ENCODE data around the gene DPP10. TPM values are rescaled to one million over a fixed set of nuclear protein-coding genes. Genes with fewer than 3 reads are reported as not detected.
"Not testable (repeated sequence)": the region's sequence is repeated elsewhere in the genome, so short reads cannot be mapped to it uniquely, and the experiment has no call there.

The DPP10 gene
- total RNA-seq, 1 experiment from 2014 or later, result not detected

GRCh38 chr2:114709936-114710850, 267.8 kb downstream of the DPP10 start:
- DNase-seq (ENCODE audit: low spot score), result no peak

- no peak for DNase-seq (ENCODE audit: low spot score)
Measured at GRCh38 chr2:114714313-114714712, 271.9 kb downstream of the DPP10 start.

- no peak for DNase-seq (ENCODE audit: low spot score)
Measured at GRCh38 chr2:114717049-114717448, 274.6 kb downstream of the DPP10 start.

DNA sequence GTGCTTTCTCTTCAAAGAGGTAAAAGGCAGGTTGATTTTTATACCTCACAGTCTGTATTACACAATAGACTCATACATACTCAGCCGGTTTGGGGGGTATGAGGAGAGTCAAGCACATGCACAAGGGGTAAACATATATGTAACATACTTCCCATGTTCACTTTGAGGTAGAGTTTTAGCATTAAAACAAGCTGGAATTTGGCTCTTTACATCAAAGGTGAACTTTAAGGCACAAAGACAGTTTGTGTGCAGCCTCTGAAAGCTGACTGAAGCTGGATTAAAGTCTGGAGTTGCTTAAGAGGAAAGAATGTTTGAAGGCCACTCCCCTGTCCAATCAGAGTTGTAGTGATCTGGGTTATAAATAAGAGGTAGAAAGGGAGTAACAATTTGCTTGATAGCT, 282.0 kb downstream of the DPP10 start:
- no peak for DNase-seq (ENCODE audit: low spot score)

GRCh38 chr2:114727012-114727411, 284.6 kb downstream of the DPP10 start:
- no peak for DNase-seq (ENCODE audit: low spot score)

- no peak for DNase-seq (ENCODE audit: low spot score)
Measured at GRCh38 chr2:114728372-114728771, 285.9 kb downstream of the DPP10 start.

GRCh38 chr2:114729026-114729425, 286.6 kb downstream of the DPP10 start:
- peak; percentile 8 for DNase-seq (ENCODE audit: low spot score)

GRCh38 chr2:114735126-114735525, 292.7 kb downstream of the DPP10 start:
- no peak for DNase-seq (ENCODE audit: low spot score)

- DNase-seq (ENCODE audit: low spot score), result no peak
Measured at GRCh38 chr2:114742245-114742644, 299.8 kb downstream of the DPP10 start.

DNA sequence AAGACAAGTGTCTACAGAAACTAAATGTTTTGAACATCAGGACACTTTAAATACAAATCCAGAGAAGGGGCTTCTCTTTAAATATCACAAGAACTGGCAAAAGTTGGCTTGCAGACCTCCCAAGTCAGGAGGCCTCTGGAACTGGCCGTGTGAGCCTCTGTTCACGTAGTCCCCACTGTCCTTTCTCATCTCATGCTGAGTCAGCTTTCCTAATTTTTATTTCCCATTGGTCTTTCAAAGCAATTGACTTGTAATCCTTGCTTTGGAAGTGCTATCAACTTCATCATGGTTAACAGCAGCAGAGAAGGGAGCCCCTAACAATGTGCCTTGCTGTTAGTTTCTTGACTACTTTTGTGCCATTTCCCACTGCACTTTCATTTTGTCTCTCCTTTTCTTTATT, 303.3 kb downstream of the DPP10 start:
- DNase-seq (ENCODE audit: low spot score), result no peak

DNA sequence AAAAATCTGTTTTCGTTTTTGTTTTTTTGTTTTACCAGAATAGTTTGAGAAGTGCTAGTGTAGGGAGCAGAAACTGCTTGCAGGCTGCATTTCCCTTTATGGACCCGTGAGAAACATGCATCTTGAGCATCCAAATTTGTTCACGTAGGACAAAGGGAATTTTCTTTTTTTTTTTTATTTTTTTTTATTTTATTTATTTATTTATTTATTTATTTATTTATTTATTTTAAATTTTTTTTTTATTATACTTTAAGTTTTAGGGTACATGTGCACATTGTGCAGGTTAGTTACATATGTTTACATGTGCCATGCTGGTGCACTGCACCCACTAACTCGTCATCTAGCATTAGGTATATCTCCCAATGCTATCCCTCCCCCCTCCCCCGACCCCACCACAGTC, 305.7 kb downstream of the DPP10 start:
- DNase-seq (ENCODE audit: low spot score), result not testable (repeated sequence)

DNA sequence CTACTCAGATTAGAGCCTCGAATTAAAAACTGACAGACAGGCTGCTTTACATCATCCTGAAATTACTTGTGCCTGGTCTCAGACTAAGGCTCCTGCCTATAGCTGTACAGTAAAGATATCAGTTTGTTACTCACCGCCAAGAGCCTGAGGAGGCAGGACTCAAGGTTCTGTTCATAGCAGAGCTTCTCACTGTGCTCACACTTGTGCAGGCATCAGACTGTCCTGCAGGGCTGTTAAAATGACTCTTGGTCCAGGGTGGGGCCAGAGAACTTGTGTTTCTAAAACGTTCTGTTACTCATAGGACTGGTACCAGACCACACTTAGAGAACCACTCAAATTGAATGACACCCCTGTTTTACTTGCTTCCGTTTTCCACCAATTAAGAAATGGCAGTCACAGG, 310.0 kb downstream of the DPP10 start:
- no peak for DNase-seq (ENCODE audit: low spot score)

DNA sequence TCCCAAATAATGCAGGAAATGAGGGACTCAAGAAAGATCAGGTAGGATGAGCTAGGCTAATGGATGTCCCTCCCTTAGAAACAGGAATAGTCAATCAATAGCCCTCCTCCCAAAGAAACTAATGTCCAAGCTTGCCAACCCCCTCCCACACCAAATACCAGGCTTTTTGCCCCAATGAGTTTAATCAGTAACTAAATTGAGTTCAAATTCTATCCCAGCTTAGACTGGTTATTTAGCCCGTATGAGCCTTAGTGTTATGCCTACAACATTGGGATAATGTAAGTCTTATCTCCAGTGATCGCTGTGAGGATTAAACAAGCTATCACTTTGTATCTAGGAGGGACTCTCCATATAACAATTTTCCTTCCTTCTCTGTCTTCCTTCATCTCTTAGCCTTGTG, 310.7 kb downstream of the DPP10 start:
- no peak for DNase-seq (ENCODE audit: low spot score)

- peak; percentile 24 for DNase-seq (ENCODE audit: low spot score)
Measured at GRCh38 chr2:114754907-114755563, 312.6 kb downstream of the DPP10 start.

- no peak for DNase-seq (ENCODE audit: low spot score)
Measured at GRCh38 chr2:114762376-114762775, 319.9 kb downstream of the DPP10 start.

DNA sequence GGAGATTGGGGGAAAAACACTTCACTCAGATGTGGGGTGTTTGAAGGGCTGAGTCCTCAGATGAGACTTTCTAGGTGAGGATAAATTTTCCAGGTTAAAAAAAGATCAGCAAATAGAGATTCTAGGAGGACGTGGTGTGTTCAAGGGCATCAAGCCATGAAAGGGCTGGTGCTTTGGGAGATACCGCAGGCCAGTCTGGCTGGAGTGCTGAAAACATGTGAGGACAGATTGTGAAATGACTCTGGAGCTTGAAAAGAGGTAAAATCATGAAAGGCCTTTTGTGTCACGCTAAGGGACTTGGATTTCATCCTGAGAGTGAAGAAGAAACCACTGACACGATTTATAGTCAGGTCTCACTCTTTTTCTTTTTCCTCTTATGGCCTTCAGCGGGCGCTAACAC, 320.5 kb downstream of the DPP10 start:
- no peak for DNase-seq (ENCODE audit: low spot score)

GRCh38 chr2:114769110-114769509, 326.7 kb downstream of the DPP10 start:
- no peak for DNase-seq (ENCODE audit: low spot score)

DNA sequence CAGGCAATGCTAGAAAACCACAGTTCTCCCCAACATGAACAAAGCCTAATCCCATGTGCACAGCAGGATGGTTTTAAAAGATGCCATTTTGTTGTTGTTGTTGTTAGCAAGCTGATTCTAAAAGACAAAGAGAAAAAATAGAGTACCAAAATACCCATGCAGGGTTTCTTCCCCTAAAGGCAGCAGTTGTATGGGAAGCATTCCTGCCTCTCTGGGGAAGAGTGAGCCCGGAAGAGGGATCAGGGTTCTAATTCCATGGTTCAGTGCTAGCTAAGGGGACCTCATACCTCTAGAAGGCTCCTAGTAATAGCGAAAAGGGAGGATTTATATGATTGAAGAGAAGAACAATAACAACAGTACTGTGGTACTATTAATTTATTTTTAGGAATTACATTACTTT, 327.6 kb downstream of the DPP10 start:
- no peak for DNase-seq (ENCODE audit: low spot score)

DNA sequence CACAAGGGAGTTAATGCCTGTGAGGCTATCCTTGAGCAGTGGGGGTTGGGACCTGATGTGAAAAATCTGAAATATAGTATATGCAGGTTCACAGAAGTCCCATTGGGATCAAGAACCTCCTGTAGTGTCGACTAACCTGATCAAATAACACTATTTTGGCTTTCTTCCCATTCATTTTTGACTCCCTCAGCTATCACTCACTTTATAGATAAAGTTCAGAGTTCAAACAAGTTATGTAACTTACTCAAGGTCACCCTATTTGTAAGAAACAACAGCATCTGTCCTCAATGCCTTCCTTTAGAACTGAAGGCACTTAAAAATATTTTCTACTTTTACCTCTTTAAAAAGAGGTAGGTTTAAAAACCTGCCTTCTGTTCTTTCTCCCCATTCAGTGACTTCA, 341.6 kb downstream of the DPP10 start:
- DNase-seq (ENCODE audit: low spot score), result no peak

DNA sequence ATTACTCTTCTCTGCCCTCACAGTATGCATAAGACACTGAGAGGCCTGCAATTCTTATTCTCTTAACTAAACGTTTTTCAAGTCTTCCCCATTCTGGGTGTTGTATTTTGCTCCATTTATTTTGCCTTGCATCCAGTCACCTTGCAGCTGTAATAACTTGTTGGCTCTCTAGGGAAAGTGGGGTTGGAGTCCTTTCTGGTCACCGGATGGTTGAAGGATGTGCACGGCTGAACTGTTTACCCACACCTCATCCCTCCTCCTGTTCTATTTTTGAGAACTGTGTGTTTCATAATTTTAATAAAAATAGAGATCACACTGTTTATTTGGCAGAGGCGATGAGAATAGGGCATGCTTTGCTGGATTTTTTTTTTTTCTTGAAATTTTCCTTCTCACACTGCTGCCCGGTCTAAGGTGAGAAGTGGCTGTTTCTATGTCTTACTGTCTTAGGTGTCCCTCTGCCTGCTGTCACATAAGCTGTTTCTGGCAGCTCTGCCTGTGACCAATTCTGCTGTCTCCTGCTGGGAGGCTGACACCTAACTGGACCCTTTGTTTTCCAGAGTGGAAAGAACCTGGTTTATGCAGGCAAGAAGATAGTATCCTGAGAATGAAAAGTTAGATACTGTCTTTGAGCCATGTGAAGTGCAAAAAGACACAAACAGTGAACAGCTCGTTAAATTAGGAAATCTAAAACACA, 342.6 kb downstream of the DPP10 start:
- no peak for DNase-seq (ENCODE audit: low spot score)

GRCh38 chr2:114786901-114787300, 344.5 kb downstream of the DPP10 start:
- no peak for DNase-seq (ENCODE audit: low spot score)

- no peak for DNase-seq (ENCODE audit: low spot score)
Measured at GRCh38 chr2:114787486-114787885, 345.0 kb downstream of the DPP10 start.
